C4-2B (cell line): ENCODE measurements around the gene AUTS2.

Experiments used
- H3K27ac ChIP-seq: fragments of 450-650 bp; 2 replicates; pipeline ENCODE4 v1.5.1; 2017
- ZFX ChIP-seq: fragments of 450-650 bp; IDR thresholded peaks from 2 replicates; pipeline ENCODE4 v1.6.1; 2017
- TF ChIP-seq, protein P1 (sequence below): fragments of 450-650 bp; conservative IDR thresholded peaks from 2 replicates; pipeline ENCODE4 v1.5.1; 2017; ENCODE audit warnings: mild to moderate bottlenecking

The AUTS2 gene

GRCh38 chr7:70306173-70306572 lies 707.9 kb downstream of the AUTS2 start:
- no peak overlapping the region for H3K27ac ChIP-seq
- TF ChIP-seq, protein P1, sequence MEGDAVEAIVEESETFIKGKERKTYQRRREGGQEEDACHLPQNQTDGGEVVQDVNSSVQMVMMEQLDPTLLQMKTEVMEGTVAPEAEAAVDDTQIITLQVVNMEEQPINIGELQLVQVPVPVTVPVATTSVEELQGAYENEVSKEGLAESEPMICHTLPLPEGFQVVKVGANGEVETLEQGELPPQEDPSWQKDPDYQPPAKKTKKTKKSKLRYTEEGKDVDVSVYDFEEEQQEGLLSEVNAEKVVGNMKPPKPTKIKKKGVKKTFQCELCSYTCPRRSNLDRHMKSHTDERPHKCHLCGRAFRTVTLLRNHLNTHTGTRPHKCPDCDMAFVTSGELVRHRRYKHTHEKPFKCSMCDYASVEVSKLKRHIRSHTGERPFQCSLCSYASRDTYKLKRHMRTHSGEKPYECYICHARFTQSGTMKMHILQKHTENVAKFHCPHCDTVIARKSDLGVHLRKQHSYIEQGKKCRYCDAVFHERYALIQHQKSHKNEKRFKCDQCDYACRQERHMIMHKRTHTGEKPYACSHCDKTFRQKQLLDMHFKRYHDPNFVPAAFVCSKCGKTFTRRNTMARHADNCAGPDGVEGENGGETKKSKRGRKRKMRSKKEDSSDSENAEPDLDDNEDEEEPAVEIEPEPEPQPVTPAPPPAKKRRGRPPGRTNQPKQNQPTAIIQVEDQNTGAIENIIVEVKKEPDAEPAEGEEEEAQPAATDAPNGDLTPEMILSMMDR, result no peak
- no peak for TF ChIP-seq ZFX

GRCh38 chr7:70307544-70308106 lies 709.4 kb downstream of the AUTS2 start:
- H3K27ac ChIP-seq, result no peak overlapping the region
- no peak for TF ChIP-seq ZFX
- TF ChIP-seq, protein P1, result no peak

GRCh38 chr7:70312336-70312735 lies 714.1 kb downstream of the AUTS2 start:
- no peak for TF ChIP-seq ZFX
- TF ChIP-seq, protein P1, result no peak
- H3K27ac ChIP-seq, result no peak overlapping the region

DNA sequence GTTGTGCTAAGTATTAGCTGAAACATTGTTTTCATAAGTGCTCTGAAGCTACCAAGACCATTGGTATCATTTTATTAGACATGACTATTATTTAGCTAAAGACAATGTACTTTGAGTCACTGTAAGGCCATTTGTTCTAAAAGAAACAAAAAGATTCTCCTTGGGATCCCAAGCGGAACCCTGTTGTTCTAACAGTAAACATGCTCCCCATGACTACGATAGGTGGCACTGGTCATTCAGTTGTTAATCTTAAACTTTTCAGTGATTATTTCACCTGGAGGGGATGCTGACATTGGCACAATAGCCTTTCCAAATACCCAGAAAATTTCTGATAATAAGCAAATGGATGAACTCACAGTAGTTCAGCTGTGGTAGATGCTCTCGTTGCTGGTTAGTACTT lies 715.0 kb downstream of the AUTS2 start:
- no peak for TF ChIP-seq ZFX
- TF ChIP-seq, protein P1, result no peak
- no peak overlapping the region for H3K27ac ChIP-seq

DNA sequence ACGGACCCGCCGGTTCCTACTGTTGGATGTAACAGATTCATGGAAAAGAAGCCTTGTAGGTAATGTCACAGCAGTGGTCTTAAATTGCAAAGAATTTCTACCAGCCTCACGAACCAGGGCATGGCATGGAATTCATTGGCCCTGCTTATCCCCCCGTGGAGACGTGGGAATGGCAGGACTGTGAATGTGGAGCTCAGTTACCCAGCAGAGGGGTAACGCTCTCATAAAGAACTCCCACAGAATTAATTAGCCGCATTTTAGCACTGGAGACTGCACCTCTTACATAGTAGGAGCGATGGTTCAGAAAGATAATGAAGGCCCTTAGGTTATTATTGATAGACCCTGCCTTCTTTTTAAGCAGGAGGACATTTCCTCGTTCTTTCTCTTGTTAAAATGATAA lies 715.4 kb downstream of the AUTS2 start:
- TF ChIP-seq, protein P1, result no peak
- no peak for TF ChIP-seq ZFX

GRCh38 chr7:70314221-70314620 lies 715.9 kb downstream of the AUTS2 start:
- no peak overlapping the region for H3K27ac ChIP-seq
- no peak for TF ChIP-seq ZFX
- TF ChIP-seq, protein P1, result no peak

More for the DNA sequence above, 715.4 kb downstream of the AUTS2 start:
- no peak overlapping the region for H3K27ac ChIP-seq

DNA sequence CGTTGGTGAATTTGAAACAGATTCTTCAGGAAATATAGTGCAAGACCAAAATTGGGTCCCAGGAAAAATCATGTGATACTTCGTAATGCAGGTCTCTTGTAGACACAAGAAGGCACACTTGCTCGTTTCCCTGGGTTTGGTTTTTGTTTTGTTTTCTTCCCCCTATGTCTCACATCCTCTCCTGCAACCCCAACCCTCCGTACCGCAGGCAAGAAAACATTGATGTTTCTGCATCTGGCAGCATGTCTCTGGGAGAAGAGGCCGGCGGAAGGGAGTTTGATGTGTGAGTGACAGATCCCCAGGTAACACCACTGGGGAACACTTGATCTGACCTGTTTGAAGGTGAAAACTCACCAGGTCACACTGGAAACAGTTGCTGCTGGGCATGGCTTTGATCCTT lies 718.5 kb downstream of the AUTS2 start:
- no peak overlapping the region for H3K27ac ChIP-seq
- no peak for TF ChIP-seq ZFX
- TF ChIP-seq, protein P1, result no peak
